AG09309 (cell line): Measurements from ENCODE around the gene MAMSTR.

Source experiments
- DNase-seq: peaks from one replicate; pipeline ENCODE4 v3.0.0-alpha.2; 2010; ENCODE audit warnings: low read depth
- H3K4me3 ChIP-seq: 2 replicates; pipeline ENCODE4 v1.5.1; 2011; ENCODE audit warnings: mild to moderate bottlenecking, low read depth, low read length, moderate library complexity; ENCODE audit not compliant: control insufficient read depth
- CTCF ChIP-seq: IDR thresholded peaks from 2 replicates; pipeline ENCODE4 v1.5.1; 2011; ENCODE audit warnings: mild to moderate bottlenecking, low read depth, low read length, inconsistent platforms; ENCODE audit not compliant: insufficient read depth, control insufficient read depth; ENCODE audit errors: missing control alignments

Gene MAMSTR

GRCh38 chr19:48756686-48757085, 37.2 kb upstream of the MAMSTR start:
- H3K4me3 ChIP-seq = no peak overlapping the region
- no peak for TF ChIP-seq CTCF
- DNase-seq = no peak

- no peak overlapping the region for H3K4me3 ChIP-seq
- TF ChIP-seq CTCF = no peak
- no peak for DNase-seq
These were observed 36.7 kb upstream of the MAMSTR start for GRCh38 chr19:48756212-48756611.

- TF ChIP-seq CTCF = no peak
- H3K4me3 ChIP-seq = no peak overlapping the region
- no peak for DNase-seq
These were observed 36.3 kb upstream of the MAMSTR start for GRCh38 chr19:48755787-48756186.

GRCh38 chr19:48755084-48755641, 35.6 kb upstream of the MAMSTR start, which contains the start of gene FGF21:
Gene FGF21 (plus strand): TSS chr19:48755524. CDS start chr19:48756237, 713 bp downstream.
- TF ChIP-seq CTCF = no peak
- no peak for DNase-seq
- H3K4me3 ChIP-seq = no peak within 1 kb of the TSS

- DNase-seq = no peak
- no peak within 1 kb of the TSS; the same call in 1 of the 2 replicates for H3K4me3 ChIP-seq
- TF ChIP-seq CTCF = no peak
These were observed 33.2 kb upstream of the MAMSTR start, which contains the start of gene FUT1 for GRCh38 chr19:48752496-48753365. Gene FUT1 (minus strand): TSS chr19:48752641. CDS start chr19:48751281, 1,360 bp downstream.

- no peak for TF ChIP-seq CTCF
- no peak overlapping the region; the same call in 1 of the 2 replicates for H3K4me3 ChIP-seq
- DNase-seq = no peak
These were observed 32.4 kb upstream of the MAMSTR start for GRCh38 chr19:48751845-48752495.
